CD4-positive, alpha-beta memory T cell (primary cell): ENCODE data around the gene NUDT8. TPM values are rescaled to one million over a fixed set of nuclear protein-coding genes. Genes with fewer than 3 reads are reported as not detected.
"Not testable (repeated sequence)": the region's sequence is repeated elsewhere in the genome, so short reads cannot be mapped to it uniquely, and the experiment has no call there.

Source experiments
- CTCF ChIA-PET: fragments of 350-600 bp; sonication (Branson Sonifier 250); formaldehyde crosslinking; loops from one replicate; lab custom pipeline; 2021; ENCODE audit warnings: inconsistent platforms; ENCODE audit not compliant: partially characterized antibody; lab: Charles Lee
- POLR2A ChIA-PET: fragments of 350-600 bp; sonication (Branson Sonifier 250); formaldehyde crosslinking; loops from one replicate; lab custom pipeline; 2021; ENCODE audit not compliant: partially characterized antibody; lab: Charles Lee
- DNase-seq, 5 donors: peaks; one replicate each; pipeline versions ENCODE4 v3.0.0 to v3.0.0-alpha.2; 2020 to 2022; ENCODE audit warnings: mixed read lengths in 1 of 5
- H3K27ac ChIP-seq: one replicate; pipeline ENCODE4 v1.7.0; 2013; ENCODE audit warnings: low read depth, low read length
- H3K27me3 ChIP-seq: 2 replicates; pipeline ENCODE4 v1.7.0; 2013; ENCODE audit warnings: mild to moderate bottlenecking, low read length, moderate library complexity; ENCODE audit not compliant: insufficient read depth
- H3K36me3 ChIP-seq: 2 replicates; pipeline ENCODE4 v1.7.0; 2013; ENCODE audit warnings: mild to moderate bottlenecking, low read length, moderate library complexity; ENCODE audit not compliant: insufficient read depth
- H3K4me1 ChIP-seq: 2 replicates; pipeline ENCODE4 v1.7.0; 2013; ENCODE audit warnings: mild to moderate bottlenecking, low read length, moderate library complexity; ENCODE audit not compliant: insufficient read depth
- H3K4me3 ChIP-seq, 2 donors: one replicate each; pipeline ENCODE4 v1.7.0; 2013; ENCODE audit warnings: low read length in 2 of 2, mild to moderate bottlenecking in 1 of 2
- H3K9me3 ChIP-seq, 2 donors: one replicate each; pipeline ENCODE4 v1.7.0; 2013; ENCODE audit warnings: low read length in 2 of 2, control low read depth in 1 of 2; ENCODE audit not compliant: control insufficient read depth in 1 of 2
- H3K27ac Mint-ChIP-seq, 7 donors: one replicate each; pipeline ENCODE4 v1.8.0; 2020 to 2021; ENCODE audit warnings: mixed read lengths in 7 of 7, mild to moderate bottlenecking in 6 of 7, inconsistent platforms in 3 of 7, moderate library complexity in 3 of 7
- H3K27me3 Mint-ChIP-seq, 2 donors: one replicate each; pipeline ENCODE4 v1.8.0; 2020 to 2021; ENCODE audit warnings: mixed read lengths in 2 of 2
- H3K36me3 Mint-ChIP-seq, 2 donors: one replicate each; pipeline ENCODE4 v1.8.0; 2020 to 2021; ENCODE audit warnings: mixed read lengths in 2 of 2, inconsistent platforms in 1 of 2, mild to moderate bottlenecking in 1 of 2
- H3K4me1 Mint-ChIP-seq, 4 donors: one replicate each; pipeline ENCODE4 v1.8.0; 2020 to 2021; ENCODE audit warnings: mixed read lengths in 4 of 4, mild to moderate bottlenecking in 1 of 4
- H3K4me3 Mint-ChIP-seq, 8 donors: one replicate each; pipeline ENCODE4 v1.8.0; 2020 to 2021; ENCODE audit warnings: mixed read lengths in 8 of 8, mild to moderate bottlenecking in 7 of 8, moderate library complexity in 6 of 8, inconsistent platforms in 3 of 8
- H3K9me3 Mint-ChIP-seq, 8 donors: one replicate each; pipeline ENCODE4 v1.8.0; 2020 to 2021; ENCODE audit warnings: mixed read lengths in 8 of 8, mild to moderate bottlenecking in 5 of 8, inconsistent platforms in 3 of 8, moderate library complexity in 1 of 8
- intact Hi-C: fragments of 100-400 bp; cut with micrococcal nuclease; formaldehyde crosslinking; loops from one replicate; pipeline ENCODE4 v1.15.1; 2023
- polyA plus RNA-seq, 2 donors: library from polyadenylated mRNA; unstranded; fragments of 300-500 nt; fragmentation: Illumina TruSeq; gene quantifications; one replicate each; pipeline ENCODE4 v1.2.3, GENCODE V29; 2021
- total RNA-seq, 2 experiments: library from RNA; stranded (reverse); gene quantifications; one replicate each; pipeline ENCODE4 v1.2.3, GENCODE V29; 2021

The NUDT8 gene
- total and polyA plus RNA-seq, 4 experiments from 2014 or later, result 2.0 to 4.5 (median 3.7) TPM

- H3K27me3 ChIP-seq, result no peaks in the 10 kb centered on the region
- H3K9me3 ChIP-seq, result no peaks in the 10 kb centered on the region
- H3K27me3 Mint-ChIP-seq, result peaks cover 0 to 2% of the 10 kb centered on the region in 2 donors
- no peak overlapping the region for H3K4me3 Mint-ChIP-seq
- no peaks in the 10 kb centered on the region for H3K36me3 ChIP-seq
- H3K36me3 Mint-ChIP-seq, result no peaks in the 10 kb centered on the region
- DNase-seq, result no peak
- ChIA-PET CTCF (no interaction called here), POLR2A (no interaction called here)
- no peaks in the 10 kb centered on the region for H3K4me1 ChIP-seq
- intact Hi-C loops, result no loop called here
- no peaks in the 10 kb centered on the region for H3K4me1 Mint-ChIP-seq
- no peak overlapping the region for H3K27ac ChIP-seq
- H3K27ac Mint-ChIP-seq, result no peak overlapping the region
- H3K9me3 Mint-ChIP-seq, result no peaks in the 10 kb centered on the region
- no peak overlapping the region for H3K4me3 ChIP-seq
These were observed 35.2 kb upstream of the NUDT8 start for GRCh38 chr11:67664696-67665540.

DNA sequence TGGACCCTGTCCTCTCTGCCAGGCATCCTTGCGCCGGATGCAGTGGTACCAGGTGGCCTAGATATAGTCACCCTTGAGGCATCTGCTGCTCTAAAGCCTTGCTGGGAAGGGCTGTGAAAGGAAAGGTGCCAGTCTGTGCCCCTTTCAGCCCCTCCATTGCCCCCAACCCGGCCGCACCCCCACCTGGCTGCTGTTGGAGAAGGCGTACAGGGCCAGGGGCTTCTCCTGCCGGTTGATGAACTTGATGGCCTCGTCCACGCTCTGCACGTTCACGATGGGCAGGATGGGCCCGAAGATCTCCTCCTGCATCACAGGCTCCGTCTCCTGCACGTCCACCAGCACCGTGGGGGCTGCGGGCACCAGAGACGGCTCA lies 34.5 kb upstream of the NUDT8 start:
- H3K4me3 ChIP-seq, result no peak overlapping the region
- H3K4me1 ChIP-seq, result no peaks in the 10 kb centered on the region
- no peaks in the 10 kb centered on the region for H3K27me3 ChIP-seq
- H3K4me3 Mint-ChIP-seq, result no peak overlapping the region
- no peaks in the 10 kb centered on the region for H3K9me3 ChIP-seq
- DNase-seq, result no peak
- H3K9me3 Mint-ChIP-seq, result no peaks in the 10 kb centered on the region
- ChIA-PET CTCF (no interaction called here), POLR2A (no interaction called here)
- peaks cover 0 to 2% of the 10 kb centered on the region in 2 donors for H3K27me3 Mint-ChIP-seq
- no peaks in the 10 kb centered on the region for H3K36me3 Mint-ChIP-seq
- H3K27ac Mint-ChIP-seq, result no peak overlapping the region
- no peaks in the 10 kb centered on the region for H3K4me1 Mint-ChIP-seq
- no peak overlapping the region for H3K27ac ChIP-seq
- intact Hi-C loops, result no loop called here
- no peaks in the 10 kb centered on the region for H3K36me3 ChIP-seq

DNA sequence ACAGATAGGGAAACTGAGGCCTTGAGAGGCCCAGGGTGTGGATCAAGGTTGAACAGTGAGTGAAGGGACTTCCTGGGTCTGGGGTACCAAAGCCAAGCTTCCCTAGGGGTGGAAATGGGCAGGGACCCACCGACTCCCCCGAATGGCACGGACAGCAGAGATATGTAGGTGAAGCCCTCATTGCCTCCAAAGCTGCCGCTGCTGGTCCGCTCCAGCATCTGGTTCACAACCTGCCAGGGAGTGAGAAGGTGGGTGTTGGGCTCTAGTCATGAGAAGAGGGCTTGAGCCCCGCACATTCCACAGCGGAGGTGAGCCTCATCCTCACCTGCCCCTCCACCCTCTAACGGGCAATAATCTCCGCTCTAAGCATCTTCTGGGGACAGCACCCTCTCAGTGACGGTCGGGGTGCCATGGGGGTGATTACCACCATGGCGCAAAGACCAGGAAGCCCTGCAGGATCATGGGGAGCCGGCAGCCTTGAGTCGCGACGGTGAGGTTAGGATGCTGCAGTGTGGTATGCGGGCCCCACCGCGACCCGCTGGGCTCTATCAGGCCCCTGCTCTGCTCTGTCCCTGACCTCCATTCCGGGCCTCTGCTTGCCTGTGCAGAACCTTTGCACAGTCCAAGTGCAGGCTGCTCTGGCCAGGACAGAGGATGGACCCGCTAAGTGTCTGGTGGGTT lies 33.9 kb upstream of the NUDT8 start:
- no peaks in the 10 kb centered on the region for H3K4me1 ChIP-seq
- DNase-seq, result no peak
- intact Hi-C loops, result no loop called here

DNA sequence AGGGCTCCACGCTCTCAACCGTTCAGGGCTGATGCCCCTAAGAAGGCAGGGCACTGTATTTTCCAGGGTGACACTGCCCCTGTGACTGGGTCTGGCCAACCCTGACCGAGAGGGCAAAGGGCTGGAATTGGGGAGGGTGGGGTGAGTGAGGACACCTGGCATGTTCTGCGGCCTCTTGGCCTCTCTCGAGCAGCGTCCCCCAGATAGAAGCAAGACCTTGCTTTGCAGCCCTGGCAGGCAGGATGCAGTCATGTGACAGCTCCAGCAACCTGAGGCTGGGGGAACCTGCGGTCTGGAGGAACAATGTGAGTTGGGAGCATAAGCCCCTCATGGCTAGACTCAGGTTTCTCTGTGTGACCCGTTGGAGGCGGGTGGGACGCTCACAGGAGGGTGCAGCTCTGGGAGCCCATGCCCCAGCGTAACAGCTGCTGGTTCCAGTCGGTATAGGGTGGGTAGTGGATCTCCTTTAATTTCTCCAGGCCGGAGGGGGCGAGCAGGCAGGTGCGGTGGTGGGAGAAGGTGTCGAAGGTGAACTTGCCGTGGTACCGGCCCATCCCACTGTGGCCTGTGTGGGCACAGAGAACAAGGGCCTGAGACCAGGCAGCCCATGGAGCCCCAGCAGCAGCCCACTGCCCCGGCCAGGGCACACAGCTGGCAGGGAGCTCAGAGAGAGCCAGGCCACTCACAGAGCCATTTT lies 33.2 kb upstream of the NUDT8 start:
- CTCF ChIA-PET, result interaction anchor here (1.0 kb wide), 1 partner anchor 34 kb away, joined by 4 read pairs; the partner anchor contains the start of gene NUDT8
- no peaks in the 10 kb centered on the region for H3K4me1 Mint-ChIP-seq

More for the DNA sequence above, 33.9 kb upstream of the NUDT8 start:
- Mint-ChIP-seq H3K9me3 (no peaks in the 10 kb centered on the region), H3K4me1 (no peaks in the 10 kb centered on the region), H3K4me3 (no peak overlapping the region), H3K27ac (no peak overlapping the region), H3K27me3 (peaks cover 0 to 2% of the 10 kb centered on the region in 2 donors), H3K36me3 (no peaks in the 10 kb centered on the region)
- ChIA-PET POLR2A (no interaction called here), CTCF (interaction anchor here (1.0 kb wide), 1 partner anchor 35 kb away, joined by 4 read pairs; the partner anchor contains the start of gene NUDT8)
- no peak overlapping the region for H3K4me3 ChIP-seq
- H3K36me3 ChIP-seq, result no peaks in the 10 kb centered on the region
- no peaks in the 10 kb centered on the region for H3K9me3 ChIP-seq
- no peaks in the 10 kb centered on the region for H3K27me3 ChIP-seq
- no peak overlapping the region for H3K27ac ChIP-seq

GRCh38 chr11:67662142-67662834 lies 32.6 kb upstream of the NUDT8 start:
- Histone ChIP-seq H3K9me3 (no peaks in the 10 kb centered on the region), H3K4me1 (no peaks in the 10 kb centered on the region), H3K36me3 (no peaks in the 10 kb centered on the region), H3K27me3 (no peaks in the 10 kb centered on the region), H3K4me3 (no peak overlapping the region), H3K27ac (no peak overlapping the region)
- intact Hi-C loops, result no loop called here
- H3K36me3 Mint-ChIP-seq, result no peaks in the 10 kb centered on the region
- no peak overlapping the region for H3K27ac Mint-ChIP-seq
- H3K27me3 Mint-ChIP-seq, result peaks cover 0 to 2% of the 10 kb centered on the region in 2 donors
- no peak for DNase-seq
- no peaks in the 10 kb centered on the region for H3K9me3 Mint-ChIP-seq
- ChIA-PET CTCF (interaction anchor here (0.9 to 1.8 kb wide), 3 partner anchors 9 to 36 kb away, joined by 3 to 7 read pairs (median 4); partner anchors contain the start of gene NUDT8), POLR2A (no interaction called here)
- no peak overlapping the region for H3K4me3 Mint-ChIP-seq
- H3K4me1 Mint-ChIP-seq, result peaks cover 0 to 3% (median 2%) of the 10 kb centered on the region in 4 donors

More for the DNA sequence above, 33.2 kb upstream of the NUDT8 start:
- Histone ChIP-seq H3K27me3 (no peaks in the 10 kb centered on the region), H3K36me3 (no peaks in the 10 kb centered on the region), H3K27ac (no peak overlapping the region), H3K4me1 (no peaks in the 10 kb centered on the region), H3K9me3 (no peaks in the 10 kb centered on the region), H3K4me3 (no peak overlapping the region)
- POLR2A ChIA-PET, result no interaction called here
- DNase-seq, result no peak
- intact Hi-C loops, result no loop called here
- Mint-ChIP-seq H3K4me3 (no peak overlapping the region), H3K27ac (no peak overlapping the region), H3K36me3 (no peaks in the 10 kb centered on the region), H3K27me3 (peaks cover 0 to 2% of the 10 kb centered on the region in 2 donors), H3K9me3 (no peaks in the 10 kb centered on the region)

GRCh38 chr11:67660752-67661151 lies 31.0 kb upstream of the NUDT8 start:
- H3K4me3 Mint-ChIP-seq, DNase-seq, H3K27me3 Mint-ChIP-seq, H3K27me3 ChIP-seq, H3K4me3 ChIP-seq, H3K27ac ChIP-seq, intact Hi-C loops, H3K4me1 ChIP-seq, H3K4me1 Mint-ChIP-seq, H3K9me3 ChIP-seq, H3K27ac Mint-ChIP-seq, H3K36me3 Mint-ChIP-seq, H3K9me3 Mint-ChIP-seq, H3K36me3 ChIP-seq: not testable (repeated sequence)
- ChIA-PET POLR2A (interaction anchor here (5.5 kb wide), 1 partner anchor 31 kb away, joined by 33 read pairs; the partner anchor contains the start of gene NUDT8), CTCF (interaction anchor here (0.7 to 1.8 kb wide), 4 partner anchors 10 to 47 kb away, joined by 3 to 7 read pairs (median 3); partner anchors contain the start of genes ACY3 and NUDT8)
